ENCODE measurements around the gene UBR3.
"Not testable (repeated sequence)": the region's sequence is repeated elsewhere in the genome, so short reads cannot be mapped to it uniquely, and the experiment has no call there.

The UBR3 gene

DNA sequence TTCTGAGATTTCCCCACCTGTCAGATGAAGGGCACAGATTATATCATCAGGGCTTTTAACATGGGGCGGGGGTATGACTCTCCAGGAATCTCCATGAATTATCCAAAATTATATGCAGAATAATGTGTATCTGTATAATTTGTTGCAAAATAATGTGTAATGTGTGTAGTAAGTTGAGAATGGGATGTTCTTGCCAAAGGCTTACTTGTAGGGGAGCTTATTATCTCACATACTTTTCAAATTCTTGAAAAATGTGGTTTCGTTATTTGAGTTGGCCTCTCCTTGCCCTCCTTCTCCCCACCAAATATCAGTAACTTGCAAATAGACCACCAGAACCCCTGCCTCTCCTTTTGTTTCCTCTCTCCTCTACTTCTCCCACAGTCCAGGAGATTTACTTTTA lies 35.6 kb downstream of the UBR3 start:
- Histone ChIP-seq H3K4me1 (peaks cover 14% of the 10 kb centered on the region), H3K27me3 (ENCODE audit: low read depth) (no peaks in the 10 kb centered on the region), H3K36me3 (replicated peaks) (no peaks in the 10 kb centered on the region), H3K4me3 (no peak overlapping the region), H3K9me3 (no peaks in the 10 kb centered on the region)
- no peak for DNase-seq (ENCODE audit: low spot score in 2 of 2)
- in situ Hi-C loops (cut with MboI; ENCODE audit: low sequenced_read_pairs) = no loop called here

DNA sequence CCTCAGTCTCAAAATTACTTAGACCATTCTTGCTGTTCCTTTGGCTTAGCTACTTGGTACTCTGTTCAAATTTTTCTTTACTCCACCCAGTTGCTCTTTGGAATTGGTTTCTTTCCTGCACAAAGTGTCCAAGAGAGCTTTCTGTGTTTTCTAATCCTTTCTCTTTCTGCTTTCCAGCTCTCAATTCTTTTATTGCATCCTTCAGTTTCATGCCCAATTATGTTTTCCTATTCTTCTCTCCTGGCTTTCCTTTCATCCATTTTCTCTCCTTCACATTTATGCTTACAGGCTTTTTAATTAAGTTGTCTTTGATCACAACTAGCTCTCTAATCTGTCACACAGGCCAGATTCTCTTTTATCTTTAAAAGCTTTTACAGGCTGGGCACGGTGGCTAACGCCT lies 38.2 kb downstream of the UBR3 start:
- Histone ChIP-seq H3K36me3 (replicated peaks) (no peaks in the 10 kb centered on the region), H3K27me3 (ENCODE audit: low read depth) (no peaks in the 10 kb centered on the region), H3K4me1 (peaks cover 20% of the 10 kb centered on the region), H3K9me3 (no peaks in the 10 kb centered on the region), H3K4me3 (no peak overlapping the region)
- in situ Hi-C loops (cut with MboI; ENCODE audit: low sequenced_read_pairs) = no loop called here
- peak in 1 of 2 experiments; percentile 56 for DNase-seq (ENCODE audit: low spot score in 2 of 2)

DNA sequence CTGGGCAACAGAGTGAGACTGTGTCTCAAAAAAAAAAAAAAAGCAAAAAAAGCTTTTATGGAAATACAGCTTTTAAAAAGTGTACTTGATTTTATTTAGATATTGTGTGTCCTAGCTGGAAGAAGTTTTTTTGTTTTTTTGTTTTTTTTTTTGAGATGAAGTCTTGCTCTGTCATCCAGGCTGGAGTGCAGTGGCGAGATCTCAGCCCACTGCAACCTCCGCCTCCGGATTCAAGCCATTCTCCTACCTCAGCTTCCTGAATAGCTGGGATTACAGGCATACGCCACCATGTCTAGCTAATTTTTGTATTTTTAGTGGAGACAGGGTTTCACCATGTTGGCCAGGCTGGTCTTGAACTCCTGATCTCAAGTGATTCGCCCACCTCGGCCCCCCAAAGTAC lies 39.0 kb downstream of the UBR3 start:
- H3K9me3 ChIP-seq; DNase-seq (ENCODE audit: low spot score in 2 of 2); H3K36me3 ChIP-seq (replicated peaks); H3K27me3 ChIP-seq (ENCODE audit: low read depth); H3K4me3 ChIP-seq; in situ Hi-C loops (cut with MboI; ENCODE audit: low sequenced_read_pairs): not testable (repeated sequence)
- peaks cover 20% of the 10 kb centered on the region for H3K4me1 ChIP-seq

DNA sequence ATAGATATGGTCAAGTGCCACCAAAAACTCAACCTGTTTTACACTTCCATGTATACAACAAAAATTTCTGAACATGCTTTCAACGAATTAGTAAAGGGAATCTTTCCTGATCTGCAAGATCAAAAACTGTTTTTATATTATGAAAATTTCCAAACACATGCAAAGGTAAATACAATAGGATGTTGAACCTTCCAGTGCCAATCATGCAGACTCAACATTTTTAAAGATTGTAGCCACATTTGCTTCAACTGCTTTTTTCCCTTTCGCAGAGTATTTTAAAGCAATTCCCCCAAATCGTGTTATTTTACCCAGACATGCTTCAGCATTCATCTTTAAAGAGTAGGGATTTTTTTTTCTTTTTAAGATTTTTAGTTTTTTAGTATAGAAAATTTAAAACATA lies 40.3 kb downstream of the UBR3 start:
- H3K4me3 ChIP-seq = no peak overlapping the region
- H3K9me3 ChIP-seq = no peaks in the 10 kb centered on the region
- peaks cover 20% of the 10 kb centered on the region for H3K4me1 ChIP-seq
- no peaks in the 10 kb centered on the region for H3K27me3 ChIP-seq (ENCODE audit: low read depth)
- in situ Hi-C loops (cut with MboI; ENCODE audit: low sequenced_read_pairs) = no loop called here
- no peaks in the 10 kb centered on the region for H3K36me3 ChIP-seq (replicated peaks)
- no peak for DNase-seq (ENCODE audit: low spot score in 2 of 2)

DNA sequence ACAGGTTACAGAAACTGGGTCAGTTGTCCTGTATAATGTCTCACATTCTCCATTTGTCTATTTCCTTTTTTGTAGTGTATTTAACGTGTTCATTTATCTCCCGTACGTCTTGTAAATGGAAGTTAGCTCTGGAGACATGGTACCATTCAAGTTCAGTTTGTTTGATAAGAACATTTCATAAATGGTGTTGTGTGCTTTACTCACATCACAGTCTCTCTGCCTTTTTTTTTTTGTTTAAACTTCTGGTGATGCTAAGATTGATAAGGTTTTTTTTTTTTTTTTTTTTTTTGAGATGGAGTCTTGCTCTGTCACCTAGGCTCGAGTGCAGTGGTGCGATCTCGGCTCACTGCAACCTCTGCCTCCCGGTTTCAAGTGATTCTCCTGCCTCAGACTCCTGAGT lies 41.7 kb downstream of the UBR3 start:
- no peak overlapping the region for H3K4me3 ChIP-seq
- no peaks in the 10 kb centered on the region for H3K36me3 ChIP-seq (replicated peaks)
- no peak for DNase-seq (ENCODE audit: low spot score in 2 of 2)
- H3K27me3 ChIP-seq (ENCODE audit: low read depth) = no peaks in the 10 kb centered on the region
- H3K9me3 ChIP-seq = no peaks in the 10 kb centered on the region
- peaks cover 20% of the 10 kb centered on the region for H3K4me1 ChIP-seq
- in situ Hi-C loops (cut with MboI; ENCODE audit: low sequenced_read_pairs) = no loop called here

DNA sequence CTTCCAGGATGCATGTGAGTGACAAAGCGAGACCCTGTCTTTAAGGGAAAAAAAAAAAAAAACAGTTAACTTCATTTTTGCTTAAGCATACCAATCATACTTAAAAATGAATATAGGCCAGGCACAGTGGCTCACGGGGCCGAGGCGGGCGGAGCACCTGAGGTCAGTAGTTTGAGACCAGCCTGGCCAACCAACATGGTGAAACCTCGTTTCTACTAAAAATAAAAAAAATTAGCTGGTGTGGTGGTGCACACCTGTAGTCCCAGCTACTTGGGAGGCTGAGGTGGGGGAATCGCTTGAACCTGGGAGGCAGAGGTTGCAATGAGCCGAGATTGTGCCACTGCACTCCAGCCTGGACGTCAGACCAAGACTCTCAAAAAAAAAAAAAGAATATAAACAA lies 44.1 kb downstream of the UBR3 start:
- H3K27me3 ChIP-seq (ENCODE audit: low read depth); H3K36me3 ChIP-seq (replicated peaks); H3K4me3 ChIP-seq; H3K9me3 ChIP-seq; DNase-seq (ENCODE audit: low spot score in 2 of 2); in situ Hi-C loops (cut with MboI; ENCODE audit: low sequenced_read_pairs): not testable (repeated sequence)
- H3K4me1 ChIP-seq = peaks cover 12% of the 10 kb centered on the region

DNA sequence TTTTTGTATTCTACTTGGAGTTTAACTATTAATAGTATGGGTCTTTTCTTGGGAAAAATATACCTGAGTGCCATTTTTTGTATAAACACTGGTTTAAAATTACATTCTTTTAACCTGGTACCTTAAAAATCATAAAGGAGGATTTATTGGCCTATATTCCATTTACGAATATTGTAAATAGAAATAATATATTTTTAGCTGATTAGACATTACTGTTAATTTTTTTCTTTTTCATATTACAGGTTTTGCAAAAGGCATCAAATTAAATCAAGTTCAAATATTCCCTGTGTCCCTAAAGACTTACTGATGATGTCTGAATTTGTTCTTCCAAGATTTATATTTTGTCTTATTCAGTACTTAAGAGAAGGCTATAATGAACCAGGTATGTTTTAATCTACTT lies 44.7 kb downstream of the UBR3 start:
- Histone ChIP-seq H3K9me3 (no peaks in the 10 kb centered on the region), H3K27me3 (ENCODE audit: low read depth) (no peaks in the 10 kb centered on the region), H3K4me3 (no peak overlapping the region), H3K36me3 (replicated peaks) (no peaks in the 10 kb centered on the region), H3K4me1 (peaks cover 19% of the 10 kb centered on the region)
- in situ Hi-C loops (cut with MboI; ENCODE audit: low sequenced_read_pairs) = no loop called here
- DNase-seq (ENCODE audit: low spot score in 2 of 2) = no peak

DNA sequence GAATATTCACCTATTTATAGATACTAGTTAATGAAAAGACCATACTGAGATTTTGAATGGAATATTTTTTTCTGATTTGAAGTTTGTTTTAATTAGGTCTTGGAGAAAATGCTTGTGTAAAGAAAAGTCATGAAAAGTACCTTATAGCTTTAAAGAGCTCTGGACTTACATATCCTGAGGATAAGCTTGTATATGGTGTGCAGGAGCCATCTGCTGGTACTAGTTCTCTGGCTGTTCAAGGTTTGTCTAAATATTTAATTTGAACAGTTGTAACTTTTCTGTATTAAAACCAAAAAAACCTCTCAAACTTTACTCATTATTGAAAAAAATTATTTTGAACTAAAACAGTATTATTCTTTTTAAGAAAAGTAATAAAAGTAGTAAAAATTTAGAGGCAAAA lies 50.1 kb downstream of the UBR3 start:
- H3K27me3 ChIP-seq (ENCODE audit: low read depth) = no peaks in the 10 kb centered on the region
- peaks cover 4% of the 10 kb centered on the region; the same call in 1 of the 2 replicates for H3K36me3 ChIP-seq (replicated peaks)
- no peak for DNase-seq (ENCODE audit: low spot score in 2 of 2)
- no peak overlapping the region for H3K4me3 ChIP-seq
- in situ Hi-C loops (cut with MboI; ENCODE audit: low sequenced_read_pairs) = no loop called here
- H3K9me3 ChIP-seq = no peaks in the 10 kb centered on the region
- H3K4me1 ChIP-seq = peaks cover 23% of the 10 kb centered on the region

DNA sequence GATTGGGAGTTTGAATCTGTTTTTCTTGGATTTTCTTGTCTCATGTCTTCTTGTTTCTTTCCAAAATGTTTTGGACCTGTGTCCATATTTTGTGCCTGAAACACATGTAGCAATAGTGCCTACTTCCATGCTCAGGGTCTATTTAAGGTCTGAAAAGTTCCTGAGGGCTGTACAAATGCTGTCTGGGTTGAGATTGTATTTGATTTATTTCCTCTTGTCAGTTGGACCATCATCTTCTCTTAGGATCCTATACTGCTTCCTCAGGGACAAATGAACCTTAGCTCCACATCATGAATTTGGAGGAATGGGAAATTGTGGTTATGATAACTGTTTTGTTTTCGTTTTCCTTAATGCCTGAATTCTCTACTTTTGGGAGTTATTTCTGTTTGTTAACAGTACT lies 59.9 kb downstream of the UBR3 start:
- in situ Hi-C loops (cut with MboI; ENCODE audit: low sequenced_read_pairs) = no loop called here
- Histone ChIP-seq H3K36me3 (replicated peaks) (no peaks in the 10 kb centered on the region), H3K4me3 (no peak overlapping the region), H3K27me3 (ENCODE audit: low read depth) (no peaks in the 10 kb centered on the region), H3K4me1 (no peaks in the 10 kb centered on the region), H3K9me3 (no peaks in the 10 kb centered on the region)
- DNase-seq (ENCODE audit: low spot score in 2 of 2) = no peak

DNA sequence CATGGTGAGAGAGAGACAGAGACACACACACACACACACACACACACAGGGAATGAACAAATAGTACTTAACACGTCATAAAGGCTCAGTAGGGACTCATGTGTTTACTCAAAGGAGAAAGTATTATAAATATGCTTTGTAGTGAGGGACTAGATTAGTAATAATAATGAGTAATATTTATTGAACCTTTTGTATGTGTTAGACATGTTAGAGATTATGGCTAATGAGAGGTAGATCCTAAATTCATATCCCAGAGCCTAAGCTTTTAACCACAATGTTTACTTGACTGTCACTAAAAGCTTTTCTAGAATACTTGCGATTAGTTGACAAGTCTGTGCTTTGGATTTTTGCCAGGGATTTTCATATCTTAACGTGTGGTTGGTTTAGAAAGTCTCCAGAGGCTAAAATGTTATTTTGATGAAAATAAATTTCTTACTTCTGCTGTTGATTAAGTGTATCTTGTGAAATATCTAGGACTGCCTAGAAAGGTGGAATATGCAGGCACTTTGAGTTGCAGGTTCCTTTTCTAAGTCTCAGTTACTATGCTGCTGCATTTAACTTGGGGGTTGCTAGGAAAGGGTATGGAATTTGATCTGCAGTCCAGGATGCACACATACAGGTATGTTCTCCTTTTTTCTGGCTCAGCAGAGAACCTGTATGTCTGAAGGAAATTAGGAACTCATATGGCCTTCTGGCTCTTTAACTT lies 64.5 kb downstream of the UBR3 start:
- Histone ChIP-seq H3K36me3 (replicated peaks) (0 out of 2 replicates have a peak, but pooled peaks cover 3% of the 10 kb centered on the region), H3K4me3 (no peak overlapping the region), H3K9me3 (no peaks in the 10 kb centered on the region), H3K27me3 (ENCODE audit: low read depth) (no peaks in the 10 kb centered on the region), H3K4me1 (no peaks in the 10 kb centered on the region)
- in situ Hi-C loops (cut with MboI; ENCODE audit: low sequenced_read_pairs) = no loop called here
- DNase-seq (ENCODE audit: low spot score in 2 of 2) = no peak

DNA sequence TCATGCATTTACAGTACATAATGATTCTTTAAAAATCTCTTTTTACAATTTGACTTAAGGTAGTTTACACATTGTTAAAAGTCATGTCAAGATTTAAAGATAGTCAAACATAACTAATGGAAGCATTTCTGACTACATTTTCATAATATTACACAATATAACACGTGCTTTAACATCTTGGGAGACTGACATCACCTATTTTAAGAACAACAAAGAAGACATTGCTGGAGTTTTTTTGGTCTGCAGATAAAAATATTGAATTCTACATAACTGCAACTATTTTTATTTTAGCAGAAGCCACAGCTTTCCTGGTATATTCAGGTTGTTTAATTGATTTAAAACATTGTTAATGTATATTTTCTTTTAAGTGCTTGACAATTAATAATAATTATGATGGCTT lies 65.7 kb downstream of the UBR3 start:
- DNase-seq (ENCODE audit: low spot score in 2 of 2) = no peak
- H3K9me3 ChIP-seq = no peaks in the 10 kb centered on the region
- in situ Hi-C loops (cut with MboI; ENCODE audit: low sequenced_read_pairs) = no loop called here

DNA sequence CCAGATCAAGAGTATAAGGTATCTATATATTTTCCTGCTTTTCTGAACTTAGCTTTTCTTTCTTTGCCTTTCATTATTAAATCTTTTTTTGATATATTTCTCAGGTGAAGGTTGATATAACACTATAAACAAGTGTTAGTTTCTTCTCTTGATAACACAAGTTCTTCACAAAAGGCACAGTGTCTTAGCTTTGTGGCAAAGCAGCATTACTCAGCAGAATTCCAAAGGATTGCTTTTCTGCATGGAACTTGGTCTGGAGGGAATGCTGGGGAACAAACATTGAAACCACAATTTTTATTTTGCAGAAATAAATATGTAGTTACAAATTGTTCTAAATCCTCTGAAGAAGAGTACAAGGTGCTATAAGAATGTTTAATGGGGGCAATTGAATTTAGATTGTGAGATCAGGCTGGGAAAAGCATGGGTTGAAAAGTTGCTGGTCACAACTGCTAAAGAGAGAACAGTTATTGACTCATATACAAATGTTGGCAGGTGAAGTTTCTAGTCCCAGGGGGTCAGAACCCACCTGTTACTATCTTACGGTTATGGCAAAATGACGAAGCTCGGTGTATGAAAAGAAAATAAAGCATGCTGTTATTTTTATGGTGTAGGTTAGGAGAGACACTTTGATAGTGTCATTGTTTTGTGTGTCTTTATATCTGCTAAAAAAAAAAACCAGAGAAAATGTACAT lies 68.2 kb downstream of the UBR3 start:
- no peak for DNase-seq (ENCODE audit: low spot score in 2 of 2)
- 0 out of 2 replicates have a peak, but pooled peaks cover 3% of the 10 kb centered on the region for H3K36me3 ChIP-seq (replicated peaks)
- H3K27me3 ChIP-seq (ENCODE audit: low read depth) = no peaks in the 10 kb centered on the region
- no peaks in the 10 kb centered on the region; the same call in 1 of the 2 replicates for H3K4me1 ChIP-seq
- H3K9me3 ChIP-seq = no peaks in the 10 kb centered on the region
- no peak overlapping the region for H3K4me3 ChIP-seq
- in situ Hi-C loops (cut with MboI; ENCODE audit: low sequenced_read_pairs) = no loop called here

More for the DNA sequence above, 65.7 kb downstream of the UBR3 start:
- Histone ChIP-seq H3K36me3 (replicated peaks) (0 out of 2 replicates have a peak, but pooled peaks cover 3% of the 10 kb centered on the region), H3K4me3 (no peak overlapping the region), H3K27me3 (ENCODE audit: low read depth) (no peaks in the 10 kb centered on the region), H3K4me1 (no peaks in the 10 kb centered on the region)

DNA sequence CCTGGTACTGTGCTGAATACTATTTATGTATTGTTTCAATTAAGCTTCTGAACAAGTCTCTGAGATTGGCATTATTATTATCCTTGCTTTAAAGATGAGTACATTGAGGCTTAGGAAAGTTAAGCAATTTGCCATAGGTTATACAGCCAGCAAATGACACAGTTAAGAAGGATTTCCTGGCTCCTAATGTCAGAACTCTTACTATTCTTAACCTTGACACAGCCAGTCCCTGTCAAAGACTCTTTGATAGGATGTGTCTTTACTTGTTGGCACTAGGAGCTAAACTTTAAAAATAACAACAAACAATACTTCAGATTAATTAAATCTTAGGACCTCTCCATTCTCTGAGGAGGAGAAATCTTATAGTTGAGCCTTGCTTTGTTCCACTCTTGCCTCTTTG lies 70.6 kb downstream of the UBR3 start:
- Histone ChIP-seq H3K4me1 (no peaks in the 10 kb centered on the region; the same call in 1 of the 2 replicates), H3K27me3 (ENCODE audit: low read depth) (no peaks in the 10 kb centered on the region), H3K9me3 (no peaks in the 10 kb centered on the region), H3K36me3 (replicated peaks) (0 out of 2 replicates have a peak, but pooled peaks cover 3% of the 10 kb centered on the region), H3K4me3 (no peak overlapping the region)
- in situ Hi-C loops (cut with MboI; ENCODE audit: low sequenced_read_pairs) = no loop called here
- DNase-seq (ENCODE audit: low spot score in 2 of 2) = no peak

DNA sequence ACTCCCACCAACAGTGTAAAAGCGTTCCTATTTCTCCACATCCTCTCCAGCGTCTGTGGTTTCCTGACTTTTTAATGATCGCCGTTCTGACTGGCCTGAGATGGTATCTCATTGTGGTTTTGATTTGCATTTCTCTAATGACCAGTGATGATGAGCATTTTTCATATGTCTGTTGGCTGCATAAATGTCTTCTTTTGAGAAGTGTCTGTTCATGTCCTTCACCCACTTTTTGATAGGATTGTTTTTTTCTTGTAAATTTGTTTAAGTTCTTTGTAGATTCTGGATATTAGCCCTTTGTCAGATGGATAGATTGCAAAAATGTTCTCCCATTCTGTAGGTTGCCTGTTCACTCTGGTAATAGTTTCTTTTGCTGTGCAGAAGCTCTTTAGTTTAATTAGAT lies 72.8 kb downstream of the UBR3 start:
- H3K27me3 ChIP-seq (ENCODE audit: low read depth); H3K9me3 ChIP-seq; H3K4me1 ChIP-seq; H3K36me3 ChIP-seq (replicated peaks); DNase-seq (ENCODE audit: low spot score in 2 of 2); in situ Hi-C loops (cut with MboI; ENCODE audit: low sequenced_read_pairs); H3K4me3 ChIP-seq: not testable (repeated sequence)

Measured in HAP-1 (cell line).